Measurements from ENCODE around the gene RPL18. TPM values are rescaled to one million over a fixed set of nuclear protein-coding genes. Genes with fewer than 3 reads are reported as not detected.

RPL18 gene
- total and polyA plus RNA-seq, 9 of the 15 experiments (the other 6 are each of a cell fraction or from before 2014, with no cell fraction given): 312 to 2,635 (median 1,653) TPM

- Histone ChIP-seq H3K4me2 (ENCODE audit: insufficient read depth, low read length) (no peak overlapping the region), H3K36me3 (ENCODE audit: control insufficient read depth, insufficient read depth, low read length) (peaks cover 36% of the 10 kb centered on the region; the same call in 2 of the 3 replicates), H4K20me1 (replicated peaks; ENCODE audit: control insufficient read depth, insufficient read depth, low read length) (peaks cover 35% of the 10 kb centered on the region), H3K79me2 (ENCODE audit: control insufficient read depth, insufficient read depth, low read length) (peaks cover 26% of the 10 kb centered on the region), H2AFZ (ENCODE audit: low read depth, low read length) (no peak overlapping the region), H3K27me3 (ENCODE audit: control insufficient read depth in 2 of 2, insufficient read depth in 2 of 2, low read length in 2 of 2) (no peaks in the 10 kb centered on the region), H3K9ac (ENCODE audit: insufficient read depth in 1 of 2, low read depth in 2 of 2, low read length in 2 of 2) (peak overlapping the region in 1 of 2 experiments; percentile 62; a peak in 1 of 4 replicates), H3K4me1 (replicated peaks in 1 of 2; ENCODE audit: control insufficient read depth in 2 of 2, insufficient read depth in 2 of 2, low read length in 2 of 2) (peaks cover 21 to 60% of the 10 kb centered on the region in 2 experiments; a peak in 4 of 5 replicates), H3K9me1 (ENCODE audit: control insufficient read depth, insufficient read depth, low read length) (peaks cover 11% of the 10 kb centered on the region), H3K9me3 (replicated peaks; ENCODE audit: control insufficient read depth, insufficient read depth, low read depth, low read length) (no peaks in the 10 kb centered on the region), H3K27ac (ENCODE audit: extremely low read depth, low read depth, low read length) (no peak overlapping the region), H3K4me3 (no peak overlapping the region)
- CTCF ChIA-PET (ENCODE audit: low intra/inter-chr PET ratio): no interaction called here
- WGBS (ENCODE audit: insufficient coverage, low coverage, missing lambda C conversion rate): 77% methylated on average over 27 of the region's 39 CpGs
- FAIRE-seq (no peak), ATAC-seq (no peak; the same call in 2 of the 3 replicates), DNase-seq (ENCODE audit: extremely low read depth in 1 of 4, low spot score in 3 of 4) (no peak)
- TF ChIP-seq ZNF592 (IDR thresholded peaks at IDR 0.05) (no peak), ZBTB33 (CRISPR knock-in tag; IDR thresholded peaks at IDR 0.05) (peak; percentile 83), BDP1 (IDR thresholded peaks at IDR 0.05; ENCODE audit: insufficient read depth, insufficient read length) (no peak), ZNF717 (CRISPR knock-in tag; IDR thresholded peaks at IDR 0.05) (no peak), POLR2G (IDR thresholded peaks at IDR 0.05; ENCODE audit: low read depth, low read length) (peak; percentile 53), FIP1L1 (IDR thresholded peaks at IDR 0.05; ENCODE audit: low read depth, low read length, poor library complexity, severe bottlenecking) (peak; percentile 44), RBM22 (IDR thresholded peaks at IDR 0.05; ENCODE audit: low read depth, low read length, poor library complexity, severe bottlenecking) (peak; percentile 50), NR2C2 (CRISPR knock-in tag; IDR thresholded peaks at IDR 0.05) (no peak), NR2C2 (tag; IDR thresholded peaks at IDR 0.05) (no peak)
- in situ Hi-C loops (cut with MboI) (no loop called here), intact Hi-C loops (cut with micrococcal nuclease) (no loop called here)
- no TSS peak for BruUV-seq (replicated peaks)
- POLR2A ChIA-PET: interaction anchor here (0.7 to 1.4 kb wide), 4 partner anchors 8 to 352 kb away, joined by 3 to 4 read pairs (median 4); partner anchors contain the start of gene FTL
Measured at GRCh38 chr19:48613024-48613851, 5.7 kb downstream of the RPL18 start.

Data from K562 (cell line).